MM.1S (cell line): ENCODE data around the gene VWA7.

ENCODE experiments used
- CTCF ChIP-seq: fragments of 300-600 bp; sonication (generic); IDR thresholded peaks from 2 replicates; pipeline ENCODE4 v1.5.1; 2016; ENCODE audit warnings: antibody characterized with exemption, low read length, mixed read lengths
- EZH2 ChIP-seq: fragments of 300-600 bp; sonication (generic); optimal IDR thresholded peaks from 2 replicates; pipeline ENCODE3; 2017; ENCODE audit warnings: low read depth, mild to moderate bottlenecking, antibody characterized with exemption, low read length, mixed read lengths

GRCh38 chr6:31791324-31792089, 14.4 kb upstream of the VWA7 start:
- TF ChIP-seq EZH2 = no peak
- TF ChIP-seq CTCF = peak; percentile 50
